ENCODE measurements around the gene ROBO1. TPM values are rescaled to one million over a fixed set of nuclear protein-coding genes. Genes with fewer than 3 reads are reported as not detected.

The ROBO1 gene
- total and polyA plus RNA-seq, 2 of the 8 experiments (the other 6 are each of a cell fraction or from before 2014, with no cell fraction given): 51.4 to 91.0 TPM

GRCh38 chr3:79560698-79561097 lies 207.1 kb downstream of the ROBO1 start (continued):
- no peak for TF ChIP-seq JUN (IDR thresholded peaks at IDR 0.05; ENCODE audit: low read depth, low read length)
- no peak for TF ChIP-seq POLR2AphosphoS5 (IDR thresholded peaks at IDR 0.05; ENCODE audit: low read depth, low read length)
